Activated CD4-positive, alpha-beta T cell treated with anti-CD3 and anti-CD28 coated beads for 4 hours (primary cell): Measurements from ENCODE around the gene RPL22.
"Not testable (repeated sequence)": the region's sequence is repeated elsewhere in the genome, so short reads cannot be mapped to it uniquely, and the experiment has no call there.

ENCODE experiments used
- DNase-seq, 2 donors: peaks; one replicate each; pipeline ENCODE4 v3.0.0-alpha.2; 2020

The RPL22 gene

DNA sequence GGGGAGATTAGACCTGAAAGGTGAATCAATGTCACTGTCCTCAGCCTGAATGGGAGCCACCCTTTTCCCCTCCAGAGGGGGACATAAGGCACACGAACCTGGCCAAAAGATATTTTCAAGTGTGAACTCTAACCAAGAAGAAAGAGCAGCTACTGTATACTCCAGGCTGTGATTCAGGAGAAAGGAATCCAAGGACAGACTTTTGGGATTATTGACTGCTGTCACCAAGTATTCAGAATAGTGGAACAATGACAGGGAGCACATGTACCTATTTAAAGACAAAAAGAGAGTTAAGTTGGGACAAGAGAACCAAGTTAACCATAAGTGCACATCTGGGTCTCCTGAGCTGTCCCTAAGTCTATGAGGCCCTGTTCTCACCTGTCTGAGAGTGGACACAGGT lies 34.0 kb upstream of the RPL22 start:
- DNase-seq = no peak

GRCh38 chr1:6225651-6226050 lies 26.3 kb upstream of the RPL22 start:
- DNase-seq = no peak

GRCh38 chr1:6224718-6225117 lies 25.3 kb upstream of the RPL22 start:
- DNase-seq = no peak

DNA sequence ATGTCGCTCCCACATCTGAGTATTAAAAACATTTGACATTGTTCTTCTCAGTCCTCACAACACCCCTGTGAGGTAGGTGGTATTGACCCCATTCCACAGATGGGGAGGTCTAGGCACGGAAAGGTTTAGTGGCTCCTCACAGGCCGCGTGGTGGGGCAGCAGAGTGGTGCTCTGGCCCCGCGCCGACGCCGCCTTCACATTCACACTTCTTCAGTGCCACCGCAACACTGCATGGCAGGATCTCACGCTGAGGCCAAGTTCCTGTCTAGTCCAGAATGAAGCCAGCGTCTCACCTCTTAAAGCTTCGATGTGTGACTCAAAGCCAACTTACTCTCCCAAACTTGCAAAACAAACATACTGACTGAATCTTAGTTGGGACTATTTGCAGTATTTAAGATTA lies 24.2 kb upstream of the RPL22 start:
- DNase-seq = no peak

GRCh38 chr1:6222636-6223035 lies 23.2 kb upstream of the RPL22 start:
- no peak for DNase-seq

DNA sequence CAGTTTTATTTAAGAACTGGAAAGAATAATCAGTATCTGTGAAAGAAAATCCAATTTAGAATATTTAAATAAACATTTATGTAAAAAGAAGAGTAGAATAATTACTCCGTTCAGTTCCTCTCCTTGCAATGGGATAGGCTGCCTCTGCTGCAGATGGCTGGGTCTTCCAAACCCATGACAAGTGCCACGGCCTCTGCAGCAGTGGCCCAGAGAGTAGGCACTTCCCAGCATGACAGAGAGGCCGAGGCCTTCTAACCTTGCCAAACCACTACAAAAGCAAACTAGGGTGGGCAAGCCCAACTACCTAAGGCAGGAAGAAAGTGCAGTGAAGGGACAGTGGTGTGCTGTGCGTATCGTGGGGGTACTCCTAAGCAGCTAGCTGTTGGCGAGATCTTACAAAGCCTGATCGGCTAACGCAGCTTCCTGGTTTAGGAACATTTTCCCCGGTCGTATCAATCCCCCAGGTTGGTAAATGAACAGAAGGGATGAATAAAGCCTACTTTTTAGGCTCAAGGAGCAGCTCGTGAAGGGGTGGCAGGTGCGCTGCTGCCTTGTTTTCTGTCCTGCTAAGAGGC lies 21.9 kb upstream of the RPL22 start:
- DNase-seq = no peak

DNA sequence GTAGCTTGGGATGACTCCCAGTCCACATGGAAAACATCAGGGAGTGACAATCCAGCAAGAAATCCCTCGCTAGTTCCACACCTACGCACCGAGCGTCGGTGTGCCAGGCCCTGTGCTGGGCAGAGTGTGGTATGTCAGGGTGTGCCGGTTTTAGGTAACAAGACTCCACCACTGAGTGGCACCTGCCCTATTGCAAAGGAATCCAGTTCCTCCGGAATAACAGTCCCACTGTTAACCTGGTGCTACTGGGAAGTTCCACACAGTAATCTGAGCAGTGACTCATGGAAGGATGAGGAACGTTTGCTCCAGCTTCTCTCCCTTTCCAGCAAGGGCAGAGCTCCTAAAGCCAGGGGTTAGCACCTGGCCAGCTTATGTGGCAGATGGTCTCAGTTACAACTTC lies 20.8 kb upstream of the RPL22 start:
- DNase-seq = no peak

DNA sequence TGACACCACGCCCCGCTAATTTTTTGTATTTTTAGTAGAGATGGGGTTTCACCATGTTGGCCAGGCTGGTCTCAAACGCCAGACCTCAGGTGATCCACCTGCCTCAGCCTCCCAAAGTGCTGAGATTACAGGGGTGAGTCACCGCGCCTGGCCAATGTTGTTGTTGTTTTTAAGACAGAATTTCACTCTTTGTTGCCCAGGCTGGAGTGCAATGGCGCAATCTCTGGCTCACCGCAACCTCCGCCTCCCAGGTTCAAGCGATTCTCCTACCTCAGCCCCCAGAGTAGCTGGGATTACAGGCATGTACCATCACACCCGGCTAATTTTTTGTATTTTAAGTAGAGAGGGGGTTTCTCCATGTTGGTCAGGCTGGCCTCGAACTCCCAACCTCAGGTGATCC lies 20.2 kb upstream of the RPL22 start:
- not testable (repeated sequence) for DNase-seq

DNA sequence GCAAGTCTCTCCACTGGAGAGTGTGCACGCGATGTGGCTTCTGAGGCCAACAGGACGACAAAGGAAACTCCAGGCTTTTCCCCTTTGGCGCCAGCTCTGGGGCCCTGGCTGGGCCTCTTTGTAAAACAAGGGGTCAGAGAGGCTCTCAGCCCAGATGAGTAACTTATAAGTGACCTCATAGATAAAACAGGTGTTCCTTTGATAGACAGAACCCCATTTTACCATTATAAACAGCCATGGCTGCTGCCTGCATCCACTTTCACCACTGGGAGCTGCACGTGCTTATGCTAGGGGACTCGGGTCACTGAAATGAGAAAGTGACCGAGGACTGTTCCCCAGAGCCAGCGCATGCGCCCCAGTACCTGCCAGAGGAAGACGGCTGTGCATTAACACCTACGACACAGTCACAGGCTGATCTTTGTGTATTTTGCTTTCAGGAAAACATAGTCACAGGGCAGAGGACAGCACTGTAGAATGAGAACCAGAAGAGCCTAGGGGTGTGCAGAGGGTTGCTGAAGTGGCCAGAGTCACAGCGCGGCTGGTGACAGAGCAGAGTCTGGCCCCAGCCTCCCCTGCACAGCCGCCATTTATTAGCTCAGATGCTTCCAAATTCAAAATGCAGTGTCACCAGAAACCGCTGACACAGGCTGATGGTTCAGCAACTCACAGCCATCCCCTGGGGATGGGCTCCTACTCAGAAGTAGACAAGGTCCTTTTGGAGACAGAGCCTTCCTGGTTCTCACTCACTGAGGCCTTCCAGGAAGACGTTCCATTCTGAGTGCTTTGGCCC lies 19.2 kb upstream of the RPL22 start:
- no peak for DNase-seq

- no peak for DNase-seq
Observed at GRCh38 chr1:6212193-6212959, 13.0 kb upstream of the RPL22 start.

DNA sequence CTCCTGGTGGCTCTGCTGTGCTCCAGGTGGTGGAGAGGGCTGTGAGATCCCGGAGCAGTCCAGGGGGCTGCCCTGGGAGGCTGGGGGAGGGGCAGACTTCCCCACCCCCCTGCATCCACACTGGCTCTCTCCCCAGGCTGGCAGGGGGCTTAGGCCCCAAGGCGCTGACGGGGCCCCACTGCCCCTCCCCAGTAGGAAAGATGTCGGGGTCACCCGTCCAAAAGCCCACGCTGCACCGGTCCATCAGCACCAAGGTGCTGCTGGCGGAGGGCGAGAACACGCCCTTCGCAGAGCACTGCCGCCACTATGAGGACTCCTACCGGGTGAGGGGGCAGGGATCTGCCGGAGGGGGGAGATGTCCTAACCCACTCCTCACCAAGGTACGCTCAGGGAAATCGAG lies 12.3 kb upstream of the RPL22 start:
- no peak for DNase-seq

DNA sequence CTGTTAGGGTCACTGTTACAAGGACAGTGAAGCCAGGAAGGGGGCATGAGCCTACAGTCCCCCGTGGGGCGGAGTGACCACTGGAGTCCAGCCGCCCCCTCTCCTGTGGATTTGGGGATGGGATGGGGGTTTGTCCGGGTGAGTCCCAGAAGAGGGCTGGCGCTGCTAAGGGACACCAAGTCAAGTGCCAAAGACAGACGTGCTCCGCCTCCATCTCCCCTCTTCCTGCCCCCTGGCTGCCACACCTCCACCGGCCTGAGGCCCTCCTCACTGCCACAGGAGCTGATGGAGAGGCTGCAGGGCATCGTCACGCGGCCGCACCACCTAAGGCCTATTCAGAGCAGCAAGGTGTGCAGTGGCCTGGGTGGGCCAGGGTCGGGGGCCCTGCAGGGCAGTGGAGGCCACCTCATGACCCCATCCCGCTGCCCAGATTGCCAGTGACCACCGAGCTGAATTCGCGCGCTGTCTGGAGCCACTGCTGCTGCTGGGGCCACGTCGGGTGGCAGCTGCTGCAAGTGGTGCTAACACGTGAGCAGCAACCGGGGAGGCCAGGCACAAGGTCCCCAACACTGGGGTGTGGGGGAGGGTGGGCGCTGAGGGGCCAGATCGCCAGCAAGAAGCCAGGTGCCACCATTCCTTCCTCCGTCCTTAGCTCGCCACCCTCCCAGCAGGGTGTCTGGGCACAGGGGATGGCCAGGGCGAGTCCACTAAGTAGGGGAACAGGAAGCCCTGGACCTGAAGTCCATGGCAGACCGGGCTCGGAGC lies 11.4 kb upstream of the RPL22 start:
- no peak for DNase-seq

GRCh38 chr1:6209661-6210580 lies 10.5 kb upstream of the RPL22 start:
- no peak for DNase-seq

DNA sequence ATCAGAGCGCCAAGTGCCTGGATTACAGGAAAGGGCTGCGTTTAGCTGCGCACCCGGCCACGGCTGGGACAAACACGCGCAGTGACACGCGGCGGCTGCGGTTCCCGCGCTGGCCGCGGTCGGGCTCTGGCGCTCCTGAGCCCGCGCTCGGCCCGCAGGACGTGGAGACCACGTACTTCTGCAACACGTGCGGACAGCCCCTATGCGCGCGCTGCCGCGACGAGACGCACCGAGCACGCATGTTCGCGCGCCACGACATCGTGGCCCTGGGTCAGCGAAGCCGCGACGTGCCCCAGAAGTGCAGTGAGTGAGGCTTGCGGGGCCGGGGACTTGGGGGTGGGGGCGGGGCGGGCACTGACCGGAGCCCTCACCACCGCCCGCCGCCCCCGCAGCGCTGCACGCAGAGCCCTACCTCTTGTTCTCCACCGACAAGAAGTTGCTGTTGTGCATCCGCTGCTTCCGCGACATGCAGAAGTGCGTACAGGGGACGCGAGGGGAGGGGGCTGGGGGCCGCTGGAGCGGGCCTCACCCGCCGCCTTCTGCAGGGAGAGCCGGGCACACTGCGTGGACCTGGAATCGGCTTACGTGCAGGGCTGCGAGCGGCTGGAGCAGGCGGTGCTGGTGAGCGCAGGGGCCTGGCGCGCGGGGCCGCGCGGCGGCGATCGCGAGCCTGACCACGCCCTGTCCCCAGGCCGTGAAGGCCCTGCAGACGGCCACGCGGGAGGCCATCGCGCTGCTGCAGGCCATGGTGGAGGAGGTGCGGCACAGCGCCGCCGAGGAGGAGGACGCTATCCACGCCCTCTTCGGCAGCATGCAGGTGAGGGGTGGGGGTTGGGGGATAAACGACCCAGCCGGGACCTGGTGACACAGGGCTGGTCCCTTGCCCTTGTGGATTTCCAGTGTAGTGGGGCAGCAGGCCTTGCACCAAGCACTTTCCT lies 9.6 kb upstream of the RPL22 start:
- DNase-seq = no peak

- no peak for DNase-seq
Observed at GRCh38 chr1:6207921-6208320, 8.5 kb upstream of the RPL22 start.

GRCh38 chr1:6207075-6207885 lies 7.9 kb upstream of the RPL22 start:
- DNase-seq = no peak

DNA sequence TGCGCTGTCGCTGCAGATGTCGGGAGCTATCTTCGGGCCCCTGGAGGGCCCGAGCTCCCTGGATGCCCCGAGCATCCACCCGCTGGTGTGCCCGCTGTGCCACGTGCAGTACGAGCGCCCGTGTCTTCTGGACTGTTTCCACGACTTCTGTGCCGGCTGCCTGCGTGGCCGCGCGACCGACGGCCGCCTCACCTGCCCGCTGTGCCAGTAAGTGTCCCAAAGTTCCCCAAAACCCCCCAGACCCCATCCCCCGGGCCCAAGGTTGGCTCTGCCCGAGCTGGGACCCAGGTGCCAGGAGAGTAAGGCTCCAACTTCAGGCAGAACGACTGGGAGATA lies 7.1 kb upstream of the RPL22 start:
- DNase-seq = no peak

GRCh38 chr1:6205849-6206519 lies 6.6 kb upstream of the RPL22 start, which contains the start of gene RNF207:
RNF207 (plus strand) TSS chr1:6206119; CDS start chr1:6206536, 417 bp downstream.
- DNase-seq = peak; percentile 49 to 69

DNA sequence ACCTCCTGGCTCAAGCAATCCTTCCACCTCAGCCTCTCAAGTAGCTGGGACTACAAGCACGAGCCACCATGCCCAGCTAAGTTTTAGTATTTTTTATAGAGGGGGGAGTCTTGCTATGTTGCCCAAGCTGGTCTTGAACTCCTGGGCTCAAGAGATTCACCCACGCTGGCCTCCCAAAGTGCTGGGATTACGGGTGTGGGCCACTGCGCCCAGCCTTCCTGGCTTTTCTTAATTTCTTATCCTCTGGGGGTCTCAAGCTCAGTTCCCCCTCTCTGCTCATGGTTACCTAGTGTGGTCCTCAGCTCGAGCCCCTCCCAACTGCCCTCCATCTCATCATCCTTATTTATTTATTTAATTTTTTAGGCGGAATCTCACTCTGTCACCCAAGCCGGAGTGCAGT lies 2.9 kb upstream of the RPL22 start:
- no peak for DNase-seq
